ENCODE measurements around the gene LIMK2. TPM values are rescaled to one million over a fixed set of nuclear protein-coding genes. Genes with fewer than 3 reads are reported as not detected.
"Not testable (repeated sequence)": the region's sequence is repeated elsewhere in the genome, so short reads cannot be mapped to it uniquely, and the experiment has no call there.

Gene LIMK2
- polyA plus RNA-seq, 3 donors: 11.7 to 32.7 (median 21.7) TPM

- 97 to 100% (median 97%) methylated on average over 4 of the region's 4 CpGs for WGBS, 3 donors
- not testable (repeated sequence) for H3K27ac ChIP-seq (ENCODE audit: low read depth, low read length)
Observed at GRCh38 chr22:31236044-31236443, 23.9 kb downstream of the LIMK2 start.

DNA sequence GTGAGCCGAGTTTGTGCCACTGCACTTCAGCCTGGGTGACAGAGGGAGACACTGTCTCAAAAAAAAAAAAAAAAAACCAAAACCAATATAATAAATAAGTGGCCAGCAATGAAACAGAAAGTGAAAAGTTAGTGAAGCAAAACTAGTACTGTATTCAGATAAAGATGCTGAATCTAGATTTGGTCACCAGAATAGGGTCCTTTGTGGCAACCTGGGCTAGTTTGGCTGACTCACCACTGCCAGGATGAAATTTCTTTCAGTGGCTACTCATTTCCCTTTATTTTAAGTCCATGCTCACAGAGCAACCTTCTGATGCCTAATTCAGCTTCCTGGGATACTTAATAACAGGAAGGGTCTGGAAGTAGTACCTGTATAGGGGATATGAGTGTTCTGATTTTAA lies 26.0 kb downstream of the LIMK2 start:
- no peak overlapping the region for H3K27ac ChIP-seq (ENCODE audit: low read depth, low read length)
- 87 to 97% (median 94%) methylated on average over 1 of the region's 1 CpG for WGBS, 3 donors

GRCh38 chr22:31239771-31240370 lies 27.8 kb downstream of the LIMK2 start:
- WGBS, 3 donors: 69 to 71% (median 70%) methylated on average over 6 of the region's 6 CpGs

DNA sequence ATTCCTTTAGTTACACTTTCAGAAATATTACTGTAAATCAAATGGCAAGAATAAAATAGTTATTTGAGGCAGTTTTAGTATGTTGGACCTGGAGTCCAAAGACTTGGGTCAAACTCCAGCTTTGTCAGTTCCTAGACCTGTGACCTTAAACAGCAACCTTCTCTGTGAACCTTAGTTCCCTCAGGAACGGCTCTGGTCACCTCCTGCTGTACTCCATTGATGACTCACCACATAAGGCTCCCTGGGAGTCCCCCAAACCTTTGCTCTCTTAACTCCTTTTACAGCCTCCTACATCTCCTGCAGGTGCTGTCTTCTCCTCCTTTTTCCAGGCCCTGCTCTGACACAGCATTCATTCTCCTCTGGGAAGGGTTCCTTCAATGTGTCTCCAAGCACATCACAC lies 29.1 kb downstream of the LIMK2 start:
- whole genome bisulfite sequencing, 3 donors: 50 to 70% (median 56%) methylated on average over 1 of the region's 1 CpG
- H3K27ac ChIP-seq (ENCODE audit: low read depth, low read length): no peak overlapping the region

More at GRCh38 chr22:31239771-31240370, 27.8 kb downstream of the LIMK2 start:
- H3K27ac ChIP-seq (ENCODE audit: low read depth, low read length): no peak overlapping the region

DNA sequence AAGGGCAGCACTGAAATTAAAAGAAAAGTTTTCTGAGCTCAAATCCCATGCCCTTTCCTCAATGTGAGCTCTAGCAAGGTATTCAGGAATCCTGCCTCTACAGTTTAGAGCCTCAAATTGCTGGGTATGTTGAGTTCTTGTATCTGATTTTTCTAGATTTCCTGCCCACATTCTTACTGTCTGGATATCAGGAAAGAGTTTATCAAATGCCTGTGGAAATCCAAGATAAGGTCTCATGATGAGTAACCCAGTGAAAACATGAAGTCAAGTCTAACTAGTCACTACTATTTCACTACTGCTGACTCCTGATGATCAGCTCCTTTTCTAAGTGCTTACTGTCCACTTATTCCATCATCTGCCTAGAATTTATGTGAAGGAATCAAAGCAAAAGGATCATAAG lies 29.8 kb downstream of the LIMK2 start:
- no peak overlapping the region for H3K27ac ChIP-seq (ENCODE audit: low read depth, low read length)

GRCh38 chr22:31243339-31244045 lies 31.4 kb downstream of the LIMK2 start:
- no peak overlapping the region for H3K27ac ChIP-seq (ENCODE audit: low read depth, low read length)
- WGBS, 3 donors: 74 to 81% (median 76%) methylated on average over 5 of the region's 5 CpGs

DNA sequence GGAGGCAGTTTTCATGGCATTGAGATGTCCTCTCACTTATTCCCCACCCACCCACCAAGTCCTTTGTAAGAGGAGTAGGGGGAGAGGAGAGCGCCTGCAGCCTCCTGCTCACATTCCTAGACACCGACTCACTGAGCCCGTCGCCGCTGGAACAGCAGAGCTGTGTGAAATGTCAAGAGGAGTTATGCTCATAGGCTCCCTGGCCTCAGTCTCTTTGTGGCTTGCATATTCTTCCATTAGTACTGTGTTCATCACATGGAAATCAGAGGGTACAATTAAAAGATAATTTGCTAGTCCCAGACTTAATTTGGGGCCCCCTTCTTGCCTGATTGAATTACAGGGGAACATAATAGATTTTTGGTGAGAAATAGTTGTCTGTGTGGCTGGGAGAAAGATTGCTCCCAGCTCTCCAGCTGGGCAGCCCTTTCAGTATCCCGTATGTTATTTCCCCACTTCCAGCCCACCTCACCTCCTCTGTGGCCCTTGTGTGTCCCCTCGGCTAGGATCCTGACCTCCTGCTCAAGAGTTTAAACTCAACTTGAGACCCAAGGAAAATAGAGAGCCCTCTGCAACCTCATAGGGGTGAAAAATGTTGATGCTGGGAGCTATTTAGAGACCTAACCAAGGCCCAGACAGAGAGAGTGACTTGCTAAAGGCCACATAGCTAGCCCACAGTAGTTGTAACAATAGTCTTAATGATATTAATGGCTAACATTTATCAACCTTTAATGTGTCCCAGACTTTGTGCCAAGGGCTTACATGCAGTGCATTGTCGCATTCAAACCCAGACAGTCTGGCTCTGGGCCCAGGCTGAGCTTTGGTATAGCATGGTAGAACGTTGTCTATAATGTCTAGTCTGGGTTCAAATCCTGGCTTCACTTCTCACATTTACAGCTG lies 32.2 kb downstream of the LIMK2 start:
- 67 to 79% (median 73%) methylated on average over 9 of the region's 9 CpGs for WGBS, 3 donors
- no peak overlapping the region for H3K27ac ChIP-seq (ENCODE audit: low read depth, low read length)

DNA sequence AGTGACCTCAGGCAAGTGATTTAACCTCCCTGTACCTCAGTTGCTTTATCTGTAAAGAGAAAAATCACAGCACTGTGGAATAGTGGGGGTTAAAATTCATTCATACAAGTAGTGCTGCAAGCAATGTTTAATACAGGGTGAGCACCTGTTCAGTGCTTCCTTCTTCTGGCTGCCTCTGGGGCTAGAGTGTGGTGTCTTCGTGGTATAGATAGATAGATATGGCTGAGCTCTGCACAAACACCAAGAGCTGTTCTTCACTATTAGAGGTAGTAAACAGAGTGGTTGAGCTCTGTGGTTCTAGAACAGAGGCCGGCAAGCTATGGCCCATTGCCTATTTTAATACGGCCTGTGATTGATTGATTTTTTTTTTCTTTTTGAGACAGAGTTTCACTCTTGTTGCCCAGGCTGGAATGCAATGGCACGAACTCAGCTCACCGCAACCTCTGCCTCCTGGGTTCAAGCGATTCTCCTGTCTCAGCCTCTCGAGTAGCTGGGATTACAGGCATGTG lies 32.9 kb downstream of the LIMK2 start:
- H3K27ac ChIP-seq (ENCODE audit: low read depth, low read length): no peak overlapping the region
- 77 to 89% (median 87%) methylated on average over 7 of the region's 7 CpGs for WGBS, 3 donors

DNA sequence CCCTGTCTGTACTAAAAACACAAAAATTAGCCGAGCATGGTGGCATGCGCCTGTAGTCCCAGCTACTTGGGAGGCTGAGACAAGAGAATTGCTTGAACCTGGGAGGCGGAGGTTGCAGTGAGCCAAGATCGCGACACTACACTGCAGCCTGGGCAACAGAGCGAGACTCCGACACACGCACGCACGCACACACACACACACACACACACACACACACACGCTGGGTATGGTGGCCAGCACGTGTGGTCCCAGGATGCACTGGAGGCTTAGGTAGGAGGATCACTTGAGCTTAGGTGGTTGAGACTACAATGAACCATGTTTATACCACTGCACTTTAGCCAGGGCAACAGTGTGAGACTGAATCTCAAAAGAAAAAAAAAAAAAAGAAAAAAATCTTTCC lies 33.9 kb downstream of the LIMK2 start:
- H3K27ac ChIP-seq (ENCODE audit: low read depth, low read length): not testable (repeated sequence)
- WGBS, 3 donors: 92 to 96% (median 93%) methylated on average over 12 of the region's 12 CpGs

DNA sequence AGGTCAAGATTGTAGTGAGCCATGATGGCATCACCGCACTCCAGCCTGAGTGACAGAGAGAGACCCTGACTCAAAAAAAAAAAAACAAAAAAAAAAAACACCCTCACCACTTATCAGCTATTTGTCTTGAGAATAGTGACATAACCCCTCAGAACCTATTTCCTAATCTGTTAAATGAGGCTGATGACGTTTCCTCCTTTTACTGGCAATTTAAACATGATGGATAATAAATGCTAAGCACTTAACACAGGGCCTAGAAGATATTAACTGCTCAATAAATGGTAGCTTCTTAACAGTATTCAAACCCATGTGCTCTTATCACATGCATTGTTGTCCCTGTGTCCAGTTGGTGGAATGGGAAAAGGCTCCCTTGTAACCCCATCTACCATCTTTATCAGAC lies 34.6 kb downstream of the LIMK2 start:
- WGBS, 3 donors: 60 to 69% (median 65%) methylated on average over 2 of the region's 2 CpGs
- H3K27ac ChIP-seq (ENCODE audit: low read depth, low read length): no peak overlapping the region

GRCh38 chr22:31247726-31248125 lies 35.6 kb downstream of the LIMK2 start:
- no peak overlapping the region for H3K27ac ChIP-seq (ENCODE audit: low read depth, low read length)
- 46 to 73% (median 57%) methylated on average over 1 of the region's 1 CpG for WGBS, 3 donors

GRCh38 chr22:31248138-31248745 lies 36.1 kb downstream of the LIMK2 start:
- no peak overlapping the region for H3K27ac ChIP-seq (ENCODE audit: low read depth, low read length)
- WGBS, 3 donors: 27 to 37% (median 31%) methylated on average over 17 of the region's 17 CpGs

DNA sequence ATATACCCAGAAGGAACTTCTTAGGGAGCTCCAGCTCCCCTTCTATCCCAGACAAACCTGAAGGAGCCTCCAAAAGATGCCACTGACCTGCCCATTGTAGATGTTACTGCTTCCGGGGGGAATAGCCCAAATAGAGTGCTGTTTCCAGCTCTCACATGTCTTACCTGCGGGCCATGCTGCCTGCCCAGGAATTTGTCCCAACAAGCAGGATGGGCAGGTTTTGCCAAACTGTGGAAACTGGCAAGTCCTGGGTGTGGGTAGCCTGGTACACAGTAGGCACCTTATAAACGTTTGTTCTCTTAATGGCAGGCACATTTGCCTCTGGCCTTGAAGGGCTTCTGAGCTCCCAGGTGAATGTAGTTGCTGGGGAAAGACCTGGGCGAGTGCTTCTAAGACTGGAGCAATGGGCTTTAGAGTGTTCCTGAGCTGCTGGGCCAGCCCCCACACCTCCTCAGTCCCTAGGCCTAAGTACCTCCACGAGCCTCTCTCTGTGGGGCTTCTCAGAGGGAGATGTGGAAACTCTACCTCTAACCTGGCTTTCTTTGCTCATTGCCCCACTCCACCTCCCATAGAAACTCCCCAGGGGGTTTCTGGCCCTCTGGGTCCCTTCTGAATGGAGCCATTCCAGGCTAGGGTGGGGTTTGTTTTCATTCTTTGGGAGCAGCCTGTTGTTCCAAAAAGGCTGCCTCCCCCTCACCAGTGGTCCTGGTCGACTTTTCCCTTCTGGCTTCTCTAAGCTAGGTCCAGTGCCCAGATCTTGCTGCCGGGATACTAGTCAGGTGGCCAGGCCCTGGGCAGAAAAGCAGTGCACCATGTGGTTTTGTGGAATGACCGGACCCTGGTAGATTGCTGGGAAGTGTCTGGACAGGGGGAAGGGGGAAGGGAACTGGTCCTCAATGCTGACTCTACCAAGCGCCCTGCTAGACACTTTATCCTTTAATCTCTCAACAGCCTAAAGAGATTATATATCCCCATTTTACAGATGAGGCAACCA lies 37.2 kb downstream of the LIMK2 start:
- WGBS, 3 donors: 48 to 82% (median 77%) methylated on average over 9 of the region's 9 CpGs
- no peak overlapping the region for H3K27ac ChIP-seq (ENCODE audit: low read depth, low read length)

DNA sequence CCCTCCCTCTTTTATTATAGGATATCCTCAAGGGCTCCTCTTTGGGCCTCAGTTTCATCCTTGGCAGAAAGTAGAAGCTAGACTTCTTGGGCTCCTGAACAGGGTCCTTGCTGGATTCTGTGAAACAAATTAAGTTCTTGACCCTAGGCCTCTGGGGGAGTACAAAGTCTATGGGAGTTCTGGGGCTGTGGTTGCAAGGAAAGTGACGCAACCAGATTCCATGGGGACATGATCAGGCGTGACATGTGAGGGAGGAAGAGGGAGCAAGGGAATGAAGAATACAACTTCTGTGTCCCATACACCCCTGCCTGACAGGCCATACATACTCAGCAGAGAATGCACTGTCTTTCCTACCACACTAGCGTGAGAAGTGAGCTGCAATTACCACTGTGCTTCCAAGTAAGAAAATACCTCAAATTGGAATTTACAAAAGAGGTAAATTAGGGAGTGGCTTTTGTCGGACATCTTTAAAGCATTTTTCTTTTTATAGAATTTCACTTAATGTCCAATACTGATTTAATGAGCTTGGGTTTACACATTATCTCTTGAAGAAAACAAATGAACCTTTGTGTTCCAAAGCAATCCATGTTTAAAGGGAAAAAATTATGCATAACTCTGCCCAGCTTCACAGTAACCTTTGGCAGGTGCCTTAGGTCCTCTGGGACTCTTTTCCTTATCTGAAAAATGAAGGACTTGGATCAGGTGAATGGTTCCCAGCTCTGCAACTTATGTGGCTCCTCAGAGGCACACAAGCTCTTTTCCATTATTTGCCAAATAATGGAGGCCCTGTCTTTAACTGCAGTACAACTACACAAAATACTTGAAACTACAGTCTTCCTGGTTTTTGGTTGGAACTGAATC lies 38.9 kb downstream of the LIMK2 start:
- WGBS, 3 donors: 41 to 74% (median 64%) methylated on average over 4 of the region's 4 CpGs
- no peak overlapping the region for H3K27ac ChIP-seq (ENCODE audit: low read depth, low read length)

GRCh38 chr22:31253949-31254348 lies 41.9 kb downstream of the LIMK2 start:
- no peak overlapping the region for H3K27ac ChIP-seq (ENCODE audit: low read depth, low read length)
- 15 to 80% (median 57%) methylated on average over 4 of the region's 4 CpGs for WGBS, 3 donors

DNA sequence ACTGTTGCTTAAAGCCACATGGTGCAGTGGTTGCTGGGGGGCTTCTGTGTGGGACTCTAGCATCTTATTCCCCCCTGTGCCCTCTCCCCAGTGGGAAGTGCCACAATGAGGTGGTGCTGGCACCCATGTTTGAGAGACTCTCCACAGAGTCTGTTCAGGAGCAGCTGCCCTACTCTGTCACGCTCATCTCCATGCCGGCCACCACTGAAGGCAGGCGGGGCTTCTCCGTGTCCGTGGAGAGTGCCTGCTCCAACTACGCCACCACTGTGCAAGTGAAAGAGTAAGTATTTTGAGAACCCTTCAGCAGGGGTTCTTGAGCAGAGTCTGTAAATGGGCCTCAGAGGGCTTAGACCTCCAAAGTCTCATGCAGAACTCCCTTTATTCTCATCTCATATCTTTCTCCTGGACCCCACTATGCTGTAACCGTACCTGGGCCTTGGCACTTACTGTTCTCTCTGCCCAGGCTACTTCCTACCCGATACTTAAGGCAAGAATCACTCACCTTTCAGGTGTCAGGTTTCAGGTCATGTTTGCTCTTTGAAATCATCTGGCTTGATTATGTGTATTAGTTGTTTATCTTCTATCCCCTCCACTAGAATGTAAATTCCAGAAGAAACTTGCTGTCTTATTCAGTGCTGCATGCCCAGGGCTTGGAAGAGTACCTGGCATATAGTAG lies 47.8 kb downstream of the LIMK2 start:
- WGBS, 3 donors: 75 to 95% (median 93%) methylated on average over 8 of the region's 8 CpGs
- H3K27ac ChIP-seq (ENCODE audit: low read depth, low read length): no peak overlapping the region
